ENCODE data around the gene PDGFA. TPM values are rescaled to one million over a fixed set of nuclear protein-coding genes. Genes with fewer than 3 reads are reported as not detected.

PDGFA gene
- total RNA-seq, 2 donors from 2014 or later, result 34.9 to 50.5 TPM

GRCh38 chr7:451255-452225 is 68.1 kb downstream of the PDGFA start:
- Histone ChIP-seq H3K27ac (no peak overlapping the region), H3K27me3 (peaks cover 6% of the 10 kb centered on the region), H3K9ac (ENCODE audit: low read depth in 2 of 2, low read length in 2 of 2) (no peak overlapping the region), H3K4me1 (peaks cover 5% of the 10 kb centered on the region), H3K36me3 (no peaks in the 10 kb centered on the region), H3K4me3 (no peak overlapping the region), H3K9me3 (no peaks in the 10 kb centered on the region)
- intact Hi-C loops (cut with DNase I), result no loop called here
- TF ChIP-seq CTCF (IDR thresholded peaks at IDR 0.05), result no peak
- no peak for DNase-seq

DNA sequence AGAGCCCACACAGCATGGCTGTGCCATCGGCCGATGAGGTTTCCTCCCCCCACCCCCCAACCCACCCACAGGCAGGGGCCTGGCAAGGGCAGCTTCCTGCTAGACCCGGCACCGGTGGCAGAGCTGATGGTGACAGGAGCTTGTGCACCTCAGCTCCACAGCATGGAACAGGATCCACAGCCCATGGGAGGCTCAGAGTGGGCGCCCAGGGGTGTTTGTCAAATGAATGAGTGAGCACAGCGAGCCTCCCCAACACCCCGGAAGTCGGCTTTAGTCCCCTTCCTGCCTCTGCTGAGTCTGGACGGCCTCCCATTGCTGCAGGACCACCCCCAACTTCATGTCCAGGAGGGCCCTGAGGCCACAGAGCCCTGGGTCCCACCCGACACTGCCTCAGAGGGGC is 68.9 kb downstream of the PDGFA start:
- Histone ChIP-seq H3K27ac (no peak overlapping the region), H3K4me3 (no peak overlapping the region), H3K4me1 (peaks cover 5% of the 10 kb centered on the region), H3K36me3 (no peaks in the 10 kb centered on the region), H3K9me3 (no peaks in the 10 kb centered on the region), H3K27me3 (peaks cover 6% of the 10 kb centered on the region), H3K9ac (ENCODE audit: low read depth in 2 of 2, low read length in 2 of 2) (no peak overlapping the region)
- DNase-seq, result no peak
- intact Hi-C loops (cut with DNase I), result no loop called here
- TF ChIP-seq CTCF (IDR thresholded peaks at IDR 0.05), result no peak

- Histone ChIP-seq H3K27ac (no peak overlapping the region), H3K27me3 (peaks cover 6% of the 10 kb centered on the region), H3K4me3 (no peak overlapping the region), H3K4me1 (no peaks in the 10 kb centered on the region), H3K36me3 (no peaks in the 10 kb centered on the region), H3K9me3 (no peaks in the 10 kb centered on the region), H3K9ac (ENCODE audit: low read depth in 2 of 2, low read length in 2 of 2) (no peak overlapping the region)
- TF ChIP-seq CTCF (IDR thresholded peaks at IDR 0.05), result no peak
- no peak for DNase-seq
- intact Hi-C loops (cut with DNase I), result no loop called here
Observed at GRCh38 chr7:450036-450435, 69.6 kb downstream of the PDGFA start.

DNA sequence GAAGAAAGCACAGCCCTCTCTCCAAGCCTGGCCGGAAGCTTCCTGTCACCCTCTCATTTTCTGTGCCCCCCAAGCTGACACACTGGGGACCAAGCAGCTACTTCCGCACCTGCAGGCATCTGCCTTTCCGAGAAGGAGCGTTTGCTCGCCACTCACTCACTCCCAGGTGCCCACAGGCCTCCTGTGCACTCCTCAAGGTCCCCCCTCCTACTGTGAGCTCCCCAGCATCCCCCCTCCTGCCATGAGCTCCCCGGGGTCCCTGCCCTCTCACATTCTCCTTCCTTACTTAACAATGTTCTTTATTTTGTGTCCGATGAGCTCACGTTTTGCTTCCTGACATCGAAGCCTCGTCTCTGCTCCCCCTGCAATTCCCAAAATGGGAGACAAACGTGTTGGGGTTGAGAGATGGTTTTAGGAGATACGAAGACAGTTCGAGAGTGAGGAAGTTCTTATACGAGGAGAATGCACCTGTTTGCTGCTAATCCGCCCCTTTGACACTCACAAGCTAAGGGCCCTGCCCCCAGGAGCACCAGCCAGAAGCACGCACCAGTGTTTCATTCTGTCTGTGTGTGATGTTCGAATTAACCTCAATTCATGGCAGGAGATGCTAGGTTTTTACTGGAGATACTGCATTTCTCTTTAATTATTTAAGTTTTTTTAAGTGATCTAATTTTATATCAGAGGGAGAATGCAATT is 70.2 kb downstream of the PDGFA start:
- H3K36me3 ChIP-seq, result no peaks in the 10 kb centered on the region
- DNase-seq, result no peak
- no peaks in the 10 kb centered on the region for H3K9me3 ChIP-seq
- no peak overlapping the region for H3K9ac ChIP-seq (ENCODE audit: low read depth in 2 of 2, low read length in 2 of 2)
- no peak overlapping the region for H3K27ac ChIP-seq
- no peak for TF ChIP-seq CTCF (IDR thresholded peaks at IDR 0.05)
- H3K4me1 ChIP-seq, result no peaks in the 10 kb centered on the region
- no peak overlapping the region for H3K4me3 ChIP-seq
- intact Hi-C loops (cut with DNase I), result no loop called here
- peaks cover 6% of the 10 kb centered on the region for H3K27me3 ChIP-seq

DNA sequence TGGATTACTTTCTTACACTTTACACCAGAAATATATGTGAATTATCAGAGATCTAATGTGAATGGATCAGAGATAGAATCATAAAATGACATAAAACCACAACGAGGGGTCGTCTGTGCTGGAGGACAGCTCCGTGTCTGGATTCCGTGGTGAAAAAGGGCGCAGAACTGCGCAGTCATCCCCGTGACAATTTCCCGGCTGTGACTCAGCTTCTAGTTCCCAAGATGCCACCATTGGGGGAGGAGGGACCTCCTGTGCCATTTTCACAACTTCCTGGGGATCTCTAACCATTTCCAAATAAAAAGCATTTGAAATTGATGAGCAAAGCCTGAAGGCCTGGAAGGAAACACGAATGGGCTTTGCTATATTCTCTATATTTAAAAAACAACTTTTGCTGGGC is 72.1 kb downstream of the PDGFA start:
- Histone ChIP-seq H3K4me3 (no peak overlapping the region), H3K27me3 (no peaks in the 10 kb centered on the region), H3K9ac (ENCODE audit: low read depth in 2 of 2, low read length in 2 of 2) (no peak overlapping the region), H3K27ac (no peak overlapping the region), H3K4me1 (no peaks in the 10 kb centered on the region), H3K36me3 (no peaks in the 10 kb centered on the region), H3K9me3 (no peaks in the 10 kb centered on the region)
- TF ChIP-seq CTCF (IDR thresholded peaks at IDR 0.05), result no peak
- intact Hi-C loops (cut with DNase I), result no loop called here
- no peak for DNase-seq

Other genes starting within 250 kb of the PDGFA start
- gene FOXL3, start 229.7 kb downstream of the PDGFA start, total RNA-seq, result under 1 TPM in 1 of 2 donors, not detected in 1; 0.79 TPM
- gene DNAAF5, start 206.9 kb upstream of the PDGFA start, total RNA-seq, result 10 to 100 TPM; 31.0 to 54.9 TPM
- gene PRKAR1B, start 207.4 kb upstream of the PDGFA start, total RNA-seq, result 10 to 100 TPM; 19.2 to 32.8 TPM

Data from colonic mucosa (tissue), 4 donors.